Fibroblast of mammary gland (primary cell): ENCODE data around the gene CGB8.

Source experiments
- DNase-seq: peaks from one replicate; pipeline ENCODE4 v3.0.0-alpha.2; 2010; ENCODE audit warnings: low read depth
- H3K4me3 ChIP-seq: 2 replicates; pipeline ENCODE4 v1.5.1; 2011; ENCODE audit warnings: low read depth, mild to moderate bottlenecking, low read length, moderate library complexity; ENCODE audit not compliant: control insufficient read depth
- CTCF ChIP-seq: conservative IDR thresholded peaks from 2 replicates; pipeline ENCODE4 v1.5.1; 2011; ENCODE audit warnings: low read depth, low read length, inconsistent platforms; ENCODE audit not compliant: control insufficient read depth, insufficient read depth

The CGB8 gene

GRCh38 chr19:49064768-49065611, 16.1 kb upstream of the CGB8 start, which contains the start of gene NTF4:
Gene NTF4 (minus strand): TSS chr19:49064818. CDS start chr19:49061997, 2,821 bp downstream.
- no peak for DNase-seq
- H3K4me3 ChIP-seq: no peak within 1 kb of the TSS
- TF ChIP-seq CTCF: no peak

GRCh38 chr19:49064029-49064629, 15.2 kb upstream of the CGB8 start:
- H3K4me3 ChIP-seq: no peak overlapping the region
- no peak for DNase-seq
- no peak for TF ChIP-seq CTCF

- no peak for TF ChIP-seq CTCF
- H3K4me3 ChIP-seq: no peak overlapping the region
- no peak for DNase-seq
Observed at GRCh38 chr19:49061445-49061844, 12.5 kb upstream of the CGB8 start.

- H3K4me3 ChIP-seq: no peak overlapping the region
- no peak for DNase-seq
- TF ChIP-seq CTCF: no peak
Observed at GRCh38 chr19:49061000-49061399, 12.1 kb upstream of the CGB8 start.

- no peak for DNase-seq
- no peak overlapping the region for H3K4me3 ChIP-seq
- TF ChIP-seq CTCF: no peak
Observed at GRCh38 chr19:49059053-49059452, 10.1 kb upstream of the CGB8 start.

- H3K4me3 ChIP-seq: no peak overlapping the region
- no peak for TF ChIP-seq CTCF
- DNase-seq: peak; percentile 32
Observed at GRCh38 chr19:49058562-49058961, 9.7 kb upstream of the CGB8 start.
